Right hindlimb (tissue), 1 donor: ENCODE data around the gene NFYB.
"Not testable (repeated sequence)": the region's sequence is repeated elsewhere in the genome, so short reads cannot be mapped to it uniquely, and the experiment has no call there.

Experiments used
- DNase-seq: peaks from one replicate; pipeline ENCODE4 v3.0.0-alpha.2; 2018

NFYB gene

GRCh38 chr12:104137902-104138796 lies at the start of gene NFYB:
TSS of gene NFYB (minus strand) at chr12:104138210. CDS start at chr12:104135453, 2,757 bp downstream.
- DNase-seq: peak; percentile 97

- no peak for DNase-seq
Observed at GRCh38 chr12:104187446-104188155, 49.6 kb upstream of the NFYB start.

GRCh38 chr12:104183443-104183842 lies 45.4 kb upstream of the NFYB start:
- DNase-seq: no peak

GRCh38 chr12:104182621-104183378 lies 44.8 kb upstream of the NFYB start:
- no peak for DNase-seq

- DNase-seq: no peak
Observed at GRCh38 chr12:104182144-104182543, 44.1 kb upstream of the NFYB start.

- DNase-seq: no peak
Observed at GRCh38 chr12:104181313-104181712, 43.3 kb upstream of the NFYB start.

GRCh38 chr12:104180374-104180773 lies 42.4 kb upstream of the NFYB start:
- DNase-seq: no peak

GRCh38 chr12:104177663-104178501 lies 39.9 kb upstream of the NFYB start:
- peak; percentile 24 for DNase-seq

GRCh38 chr12:104177336-104177662 lies 39.3 kb upstream of the NFYB start:
- no peak for DNase-seq

- DNase-seq: no peak
Observed at GRCh38 chr12:104175726-104176247, 37.8 kb upstream of the NFYB start.

- DNase-seq: not testable (repeated sequence)
Observed at GRCh38 chr12:104173804-104174203, 35.8 kb upstream of the NFYB start.

GRCh38 chr12:104172570-104172947 lies 34.5 kb upstream of the NFYB start:
- no peak for DNase-seq

GRCh38 chr12:104171785-104172569 lies 34.0 kb upstream of the NFYB start:
- no peak for DNase-seq

GRCh38 chr12:104168596-104168995 lies 30.6 kb upstream of the NFYB start:
- no peak for DNase-seq

GRCh38 chr12:104167519-104168458 lies 29.8 kb upstream of the NFYB start:
- no peak for DNase-seq

GRCh38 chr12:104166465-104166864 lies 28.5 kb upstream of the NFYB start:
- no peak for DNase-seq

- DNase-seq: no peak
Observed at GRCh38 chr12:104165801-104166200, 27.8 kb upstream of the NFYB start.

- DNase-seq: no peak
Observed at GRCh38 chr12:104164634-104165033, 26.6 kb upstream of the NFYB start.

- DNase-seq: no peak
Observed at GRCh38 chr12:104163631-104164030, 25.6 kb upstream of the NFYB start.

- DNase-seq: not testable (repeated sequence)
Observed at GRCh38 chr12:104163028-104163427, 25.0 kb upstream of the NFYB start.
